ENCODE measurements around the gene POLE.

GRCh38 chr12:132620113-132620898 lies 66.8 kb downstream of the POLE start:
- TF ChIP-seq CTCF (IDR thresholded peaks at IDR 0.05) (no peak), POLR2AphosphoS5 (IDR thresholded peaks at IDR 0.05; ENCODE audit: low read depth, low read length) (no peak), JUND (IDR thresholded peaks at IDR 0.05) (no peak), USF1 (IDR thresholded peaks at IDR 0.05; ENCODE audit: borderline replicate concordance, low read depth) (no peak), REST (IDR thresholded peaks at IDR 0.05; ENCODE audit: low read depth, low read length) (no peak), EP300 (IDR thresholded peaks at IDR 0.05; ENCODE audit: borderline replicate concordance in 1 of 2, low read depth in 1 of 2, low read length in 1 of 2) (no peak), YY1 (IDR thresholded peaks at IDR 0.05; ENCODE audit: low read depth) (no peak), SMC3 (IDR thresholded peaks at IDR 0.05; ENCODE audit: low read depth, low read length) (no peak), NFIC (IDR thresholded peaks at IDR 0.05; ENCODE audit: borderline replicate concordance) (no peak), MAX (IDR thresholded peaks at IDR 0.05; ENCODE audit: low read depth) (no peak), EZH2phosphoT487 (IDR thresholded peaks at IDR 0.05; ENCODE audit: borderline replicate concordance, low read depth) (no peak), TCF12 (IDR thresholded peaks at IDR 0.05) (no peak), IRF3 (IDR thresholded peaks at IDR 0.05; ENCODE audit: low read depth, low read length) (no peak)

All from SK-N-SH (cell line).